HUDEP-2 (cell line): ENCODE data around the gene MCEMP1.

Source experiments
- DNase-seq, 76 experiments: peaks; one replicate each; lab custom pipeline; 2025; ENCODE audit not compliant: unreplicated experiment in 76 of 76; lab: John Stamatoyannopoulos, UW

Gene MCEMP1

GRCh38 chr19:7670150-7670783 is 6.6 kb upstream of the MCEMP1 start:
- no peak for DNase-seq

- DNase-seq: no peak
These were observed 6.1 kb upstream of the MCEMP1 start for GRCh38 chr19:7670790-7671189.

- DNase-seq: no peak
These were observed 4.4 kb upstream of the MCEMP1 start for GRCh38 chr19:7672522-7672921.

GRCh38 chr19:7674010-7675005 is 2.6 kb upstream of the MCEMP1 start:
- DNase-seq: peak in 66 of 76 experiments; percentile 26 to 80 (median 59)

GRCh38 chr19:7676376-7676775 is 514 bp upstream of the MCEMP1 start:
- DNase-seq: no peak

GRCh38 chr19:7677669-7678311 is 900 bp downstream of the MCEMP1 start:
- peak in 16 of 76 experiments; percentile 6 to 33 (median 15) for DNase-seq

- peak in 65 of 76 experiments; percentile 22 to 80 (median 56) for DNase-seq
These were observed 2.3 kb downstream of the MCEMP1 start for GRCh38 chr19:7678971-7679751.

- DNase-seq: peak in 5 of 76 experiments; percentile 35 to 67 (median 54)
These were observed 3.1 kb downstream of the MCEMP1 start for GRCh38 chr19:7679771-7680605.

- peak in 71 of 76 experiments; percentile 20 to 91 (median 77) for DNase-seq
These were observed 3.9 kb downstream of the MCEMP1 start, which contains the start of gene TRAPPC5 for GRCh38 chr19:7680606-7681339. Gene TRAPPC5 (plus strand): TSS chr19:7680833. CDS start chr19:7682254, 1,421 bp downstream.

- DNase-seq: peak in 66 of 76 experiments; percentile 21 to 87 (median 67)
These were observed 4.7 kb downstream of the MCEMP1 start for GRCh38 chr19:7681340-7682174.

GRCh38 chr19:7682175-7682855 is 5.4 kb downstream of the MCEMP1 start:
- no peak for DNase-seq

- no peak for DNase-seq
These were observed 8.9 kb downstream of the MCEMP1 start for GRCh38 chr19:7685546-7686445.

GRCh38 chr19:7687177-7687576 is 10.3 kb downstream of the MCEMP1 start:
- no peak for DNase-seq

GRCh38 chr19:7689165-7689564 is 12.3 kb downstream of the MCEMP1 start:
- no peak for DNase-seq

- DNase-seq: no peak
These were observed 13.9 kb downstream of the MCEMP1 start for GRCh38 chr19:7690779-7691258.

- no peak for DNase-seq
These were observed 14.6 kb downstream of the MCEMP1 start for GRCh38 chr19:7691497-7691896.
